Measurements from ENCODE around the gene KLHL18. TPM values are rescaled to one million over a fixed set of nuclear protein-coding genes. Genes with fewer than 3 reads are reported as not detected.
"Not testable (repeated sequence)": the region's sequence is repeated elsewhere in the genome, so short reads cannot be mapped to it uniquely, and the experiment has no call there.

The KLHL18 gene
- total and polyA plus RNA-seq, 3 donors from 2014 or later: 17.6 to 26.2 (median 24.7) TPM

DNA sequence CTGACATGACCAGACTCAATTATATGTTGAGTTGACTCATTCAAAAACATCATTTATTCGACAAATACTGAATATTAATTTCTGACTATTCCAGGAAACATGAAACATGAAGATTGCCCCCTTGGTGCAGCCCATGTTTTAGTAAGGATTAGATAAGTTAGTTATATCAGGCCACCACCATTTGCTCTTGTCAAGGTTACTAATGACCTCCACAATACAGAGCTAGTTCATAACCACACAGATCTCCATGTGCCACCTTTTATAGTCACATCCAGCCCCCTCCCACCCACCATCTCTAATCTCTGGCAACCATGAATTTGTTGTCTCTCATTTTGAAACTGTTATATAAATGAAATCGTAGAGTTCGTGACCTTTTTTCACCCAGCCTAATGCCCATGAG lies 15.7 kb downstream of the KLHL18 start:
- Histone ChIP-seq H3K36me3 (ENCODE audit: low read depth, missing control alignments) (no peaks in the 10 kb centered on the region), H3K9me3 (no peaks in the 10 kb centered on the region), H3K27ac (no peak overlapping the region), H3K4me3 (no peak overlapping the region), H3K27me3 (no peaks in the 10 kb centered on the region), H3K4me1 (peaks cover 5% of the 10 kb centered on the region)
- DNase-seq: no peak
- no peak for TF ChIP-seq POLR2A (IDR thresholded peaks at IDR 0.05)
- WGBS, 2 donors: 95% methylated on average over 3 of the region's 3 CpGs
- intact Hi-C loops (cut with DNase I; ENCODE audit: low total_unique reads): no loop called here

GRCh38 chr3:47299381-47300318 lies 16.9 kb downstream of the KLHL18 start:
- TF ChIP-seq CTCF (IDR thresholded peaks at IDR 0.05) (no peak), POLR2A (IDR thresholded peaks at IDR 0.05) (no peak)
- no peak for DNase-seq
- Histone ChIP-seq H3K36me3 (ENCODE audit: low read depth, missing control alignments) (no peaks in the 10 kb centered on the region), H3K27ac (no peak overlapping the region), H3K4me3 (no peak overlapping the region), H3K9me3 (no peaks in the 10 kb centered on the region), H3K4me1 (peaks cover 5% of the 10 kb centered on the region), H3K27me3 (no peaks in the 10 kb centered on the region)
- WGBS, 2 donors: 89 to 92% methylated on average over 9 of the region's 9 CpGs
- intact Hi-C loops (cut with DNase I; ENCODE audit: low total_unique reads): no loop called here

DNA sequence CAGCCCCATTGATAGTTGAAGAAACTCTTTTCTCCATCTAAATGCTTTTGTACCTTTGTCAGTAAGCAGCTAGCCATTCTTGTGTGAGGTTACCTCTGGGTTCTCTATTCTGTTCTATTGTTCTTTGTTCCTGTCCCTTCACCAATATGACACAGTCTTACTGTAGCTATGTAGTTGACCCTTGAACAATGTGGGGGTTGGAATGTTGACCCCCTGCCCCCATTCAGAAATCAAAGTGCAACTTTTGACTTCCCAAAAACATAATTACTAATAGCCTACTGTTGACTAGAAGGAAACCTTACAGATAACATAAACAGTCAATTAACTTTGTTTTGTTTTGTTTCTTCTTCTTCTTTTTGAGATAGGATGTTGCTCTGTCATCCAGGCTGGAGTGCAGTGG lies 18.7 kb downstream of the KLHL18 start:
- Histone ChIP-seq H3K9me3 (no peaks in the 10 kb centered on the region), H3K27me3 (no peaks in the 10 kb centered on the region), H3K27ac (no peak overlapping the region), H3K4me1 (peaks cover 5% of the 10 kb centered on the region), H3K4me3 (no peak overlapping the region), H3K36me3 (ENCODE audit: low read depth, missing control alignments) (no peaks in the 10 kb centered on the region)
- no peak for TF ChIP-seq POLR2A (IDR thresholded peaks at IDR 0.05)
- DNase-seq: no peak
- intact Hi-C loops (cut with DNase I; ENCODE audit: low total_unique reads): no loop called here

DNA sequence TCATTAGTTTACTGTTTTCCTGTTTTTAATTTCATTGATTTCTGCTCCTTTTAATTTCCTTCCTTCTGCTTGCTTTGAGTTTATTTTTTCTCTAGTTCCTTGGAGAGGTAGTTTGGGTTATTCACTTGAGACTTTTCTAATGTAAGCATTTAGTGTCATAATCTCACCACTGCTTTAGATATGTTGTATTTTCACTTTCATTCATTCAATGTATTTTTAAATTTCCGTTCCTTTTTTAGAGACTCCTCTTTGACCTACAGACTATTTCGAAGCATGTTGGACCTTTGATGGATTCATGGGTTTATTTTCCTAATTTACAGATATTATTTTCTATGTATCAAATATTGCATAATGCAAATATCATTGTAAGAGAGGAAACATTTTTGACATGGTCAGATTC lies 23.3 kb downstream of the KLHL18 start:
- 83 to 84% methylated on average over 2 of the region's 2 CpGs for WGBS, 2 donors
- Histone ChIP-seq H3K4me3 (no peak overlapping the region), H3K27ac (no peak overlapping the region), H3K4me1 (no peaks in the 10 kb centered on the region), H3K36me3 (ENCODE audit: low read depth, missing control alignments) (no peaks in the 10 kb centered on the region), H3K27me3 (no peaks in the 10 kb centered on the region), H3K9me3 (no peaks in the 10 kb centered on the region)
- TF ChIP-seq CTCF (IDR thresholded peaks at IDR 0.05): no peak
- no peak for TF ChIP-seq POLR2A (IDR thresholded peaks at IDR 0.05)
- DNase-seq: no peak
- intact Hi-C loops (cut with DNase I; ENCODE audit: low total_unique reads): no loop called here

DNA sequence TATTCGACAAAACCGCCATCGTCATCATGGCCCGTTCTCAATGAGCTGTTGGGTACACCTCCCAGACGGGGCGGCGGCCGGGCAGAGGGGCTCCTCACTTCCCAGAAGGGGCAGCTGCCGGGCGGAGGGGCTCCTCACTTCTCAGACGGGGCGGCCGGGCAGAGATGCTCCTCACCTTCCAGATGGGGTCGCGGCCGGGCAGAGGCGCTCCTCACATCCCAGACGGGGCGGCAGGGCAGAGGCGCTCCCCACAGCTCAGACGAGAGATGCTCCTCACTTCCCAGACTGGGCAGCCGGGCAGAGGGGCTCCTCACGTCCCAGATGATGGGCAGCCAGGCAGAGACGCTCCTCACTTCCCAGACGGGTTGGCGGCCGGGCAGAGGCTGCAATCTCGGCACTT lies 26.5 kb downstream of the KLHL18 start:
- H3K9me3 ChIP-seq; H3K36me3 ChIP-seq (ENCODE audit: low read depth, missing control alignments); H3K4me3 ChIP-seq; H3K4me1 ChIP-seq; intact Hi-C loops (cut with DNase I; ENCODE audit: low total_unique reads); H3K27me3 ChIP-seq; H3K27ac ChIP-seq; DNase-seq: not testable (repeated sequence)
- WGBS, 2 donors: 87 to 99% methylated on average over 12 to 28 of the region's 28 CpGs

GRCh38 chr3:47310391-47310790 lies 27.6 kb downstream of the KLHL18 start:
- H3K27ac ChIP-seq: no peak overlapping the region
- no peaks in the 10 kb centered on the region for H3K9me3 ChIP-seq
- H3K27me3 ChIP-seq: no peaks in the 10 kb centered on the region
- TF ChIP-seq CTCF (IDR thresholded peaks at IDR 0.05): no peak
- TF ChIP-seq POLR2A (IDR thresholded peaks at IDR 0.05): no peak
- WGBS, 2 donors: 84 to 85% methylated on average over 4 of the region's 4 CpGs
- no peaks in the 10 kb centered on the region for H3K36me3 ChIP-seq (ENCODE audit: low read depth, missing control alignments)
- H3K4me1 ChIP-seq: peaks cover 9% of the 10 kb centered on the region
- no peak for DNase-seq
- H3K4me3 ChIP-seq: no peak overlapping the region
- intact Hi-C loops (cut with DNase I; ENCODE audit: low total_unique reads): no loop called here
